CD14-positive monocyte (primary cell): Measurements from ENCODE around the gene ARHGDIB. TPM values are rescaled to one million over a fixed set of nuclear protein-coding genes. Genes with fewer than 3 reads are reported as not detected.

Experiments used
- DNase-seq, 3 donors: peaks; one replicate each; pipeline ENCODE4 v3.0.0-alpha.2; 2011 to 2022
- H2AFZ ChIP-seq: 2 replicates; pipeline ENCODE4 v1.6.0; 2012; ENCODE audit warnings: mild to moderate bottlenecking, low read depth, low read length, inconsistent platforms; ENCODE audit not compliant: insufficient read depth, poor library complexity, severe bottlenecking
- H3K27ac ChIP-seq, 2 donors: 1 replicate in 1 of 2; 2 replicates in 1 of 2; pipeline ENCODE4 v1.5.1; 2012 to 2013; ENCODE audit warnings: low read length in 2 of 2, control low read depth in 1 of 2, inconsistent platforms in 1 of 2, low read depth in 1 of 2, mild to moderate bottlenecking in 1 of 2
- H3K27me3 ChIP-seq, 2 donors: one replicate each; pipeline versions ENCODE4 v1.6.0 to v1.6.1; 2011 to 2013; ENCODE audit warnings: low read length in 2 of 2; ENCODE audit not compliant: control insufficient read depth in 2 of 2, insufficient read depth in 2 of 2
- H3K36me3 ChIP-seq, 2 donors: replicated peaks in 1 of 2; 1 replicate in 1 of 2; 2 replicates in 1 of 2; pipeline versions ENCODE4 v1.5.1 to v1.6.1; 2012 to 2013; ENCODE audit warnings: low read length in 2 of 2, control low read depth in 1 of 2, inconsistent platforms in 1 of 2, mild to moderate bottlenecking in 1 of 2; ENCODE audit not compliant: insufficient read depth in 2 of 2, control insufficient read depth in 1 of 2
- H3K4me1 ChIP-seq, 2 donors: 1 replicate in 1 of 2; 2 replicates in 1 of 2; pipeline versions ENCODE4 v1.5.1 to v1.6.1; 2012 to 2013; ENCODE audit warnings: low read length in 2 of 2, control low read depth in 1 of 2, inconsistent platforms in 1 of 2, mild to moderate bottlenecking in 1 of 2, moderate library complexity in 1 of 2; ENCODE audit not compliant: insufficient read depth in 2 of 2, control insufficient read depth in 1 of 2
- H3K4me2 ChIP-seq: replicated peaks from 2 replicates; pipeline ENCODE3; 2012; ENCODE audit warnings: low read length, moderate library complexity, mild to moderate bottlenecking; ENCODE audit not compliant: poor library complexity, severe bottlenecking; ENCODE audit errors: extremely low read depth
- H3K4me3 ChIP-seq, 3 experiments: fragments of 200-600 bp in 1 of 3; sonication (generic) in 1 of 3; replicated peaks in 1 of 3; 1 replicate in 2 of 3; 2 replicates in 1 of 3; pipeline ENCODE4 v1.5.1; 2011 to 2013; ENCODE audit warnings: low read length in 3 of 3, mild to moderate bottlenecking in 3 of 3, control low read depth in 2 of 3, low read depth in 2 of 3, inconsistent platforms in 1 of 3, moderate library complexity in 1 of 3
- H3K79me2 ChIP-seq: 2 replicates; pipeline ENCODE4 v1.6.0; 2012; ENCODE audit warnings: mild to moderate bottlenecking, control low read depth, inconsistent platforms, low read length, moderate library complexity; ENCODE audit not compliant: insufficient read depth
- H3K9ac ChIP-seq: 2 replicates; pipeline ENCODE4 v1.6.0; 2017; ENCODE audit warnings: low read length, mild to moderate bottlenecking; ENCODE audit not compliant: insufficient read depth, poor library complexity, severe bottlenecking
- H3K9me3 ChIP-seq, 2 donors: replicated peaks in 1 of 2; 1 replicate in 1 of 2; 2 replicates in 1 of 2; pipeline versions ENCODE4 v1.5.1 to v1.6.1; 2012 to 2013; ENCODE audit warnings: low read length in 2 of 2, control low read depth in 1 of 2; ENCODE audit not compliant: control insufficient read depth in 1 of 2, insufficient read depth in 1 of 2
- H4K20me1 ChIP-seq: 2 replicates; pipeline ENCODE4 v1.6.0; 2012; ENCODE audit warnings: mild to moderate bottlenecking, low read length, control low read depth, moderate library complexity; ENCODE audit not compliant: insufficient read depth
- H3K27ac Mint-ChIP-seq, 7 donors: one replicate each; pipeline ENCODE4 v1.8.0; 2020; ENCODE audit warnings: mild to moderate bottlenecking in 7 of 7, mixed read lengths in 7 of 7, moderate library complexity in 6 of 7, inconsistent platforms in 2 of 7
- H3K27me3 Mint-ChIP-seq, 3 donors: one replicate each; pipeline ENCODE4 v1.8.0; 2021 to 2022; ENCODE audit warnings: low read depth in 3 of 3, mild to moderate bottlenecking in 3 of 3, mixed read lengths in 3 of 3, moderate library complexity in 3 of 3, inconsistent platforms in 1 of 3
- H3K36me3 Mint-ChIP-seq, 2 donors: one replicate each; pipeline ENCODE4 v1.8.0; 2020; ENCODE audit warnings: mixed read lengths in 2 of 2, inconsistent platforms in 1 of 2, mild to moderate bottlenecking in 1 of 2
- H3K4me1 Mint-ChIP-seq: one replicate; pipeline ENCODE4 v1.8.0; 2020; ENCODE audit warnings: mild to moderate bottlenecking, mixed read lengths
- H3K4me3 Mint-ChIP-seq, 2 donors: one replicate each; pipeline ENCODE4 v1.8.0; 2020; ENCODE audit warnings: mild to moderate bottlenecking in 2 of 2, mixed read lengths in 2 of 2, moderate library complexity in 1 of 2
- H3K9me3 Mint-ChIP-seq, 7 donors: one replicate each; pipeline ENCODE4 v1.8.0; 2020 to 2022; ENCODE audit warnings: mixed read lengths in 7 of 7, mild to moderate bottlenecking in 6 of 7, moderate library complexity in 6 of 7, inconsistent platforms in 2 of 7
- WGBS: methylation state at CpG from one replicate; pipeline ENCODE4 v1.1.5; 2013; ENCODE audit warnings: missing lambda C conversion rate; ENCODE audit not compliant: insufficient coverage; 5-methylcytosine and 5-hydroxymethylcytosine counted together
- intact Hi-C, 2 donors: fragments of 100-400 bp; cut with micrococcal nuclease; formaldehyde crosslinking; loops; one replicate each; pipeline versions ENCODE4 v1.15.0 to v1.15.1; 2023
- polyA plus RNA-seq, 3 donors: library from polyadenylated mRNA; depleted of rRNA in 1 of 3; unstranded in 2 of 3; stranded (reverse) in 1 of 3; fragments of 300-500 nt in 2 of 3; fragments of >200 nt in 1 of 3; fragmentation: Illumina TruSeq in 2 of 3; gene quantifications; 1 replicate in 2 of 3; 2 replicates in 1 of 3; pipeline ENCODE4 v1.2.3, GENCODE V29; 2012 to 2021
- TF ChIP-seq, protein P1 (sequence below): fragments of 200-600 bp; IDR thresholded peaks from one replicate; pipeline ENCODE4 v1.8.0; 2022; ENCODE audit warnings: antibody characterized with exemption, mild to moderate bottlenecking

ARHGDIB gene
- polyA plus RNA-seq, 3 donors, result 1,199 to 2,228 (median 1,854) TPM

DNA sequence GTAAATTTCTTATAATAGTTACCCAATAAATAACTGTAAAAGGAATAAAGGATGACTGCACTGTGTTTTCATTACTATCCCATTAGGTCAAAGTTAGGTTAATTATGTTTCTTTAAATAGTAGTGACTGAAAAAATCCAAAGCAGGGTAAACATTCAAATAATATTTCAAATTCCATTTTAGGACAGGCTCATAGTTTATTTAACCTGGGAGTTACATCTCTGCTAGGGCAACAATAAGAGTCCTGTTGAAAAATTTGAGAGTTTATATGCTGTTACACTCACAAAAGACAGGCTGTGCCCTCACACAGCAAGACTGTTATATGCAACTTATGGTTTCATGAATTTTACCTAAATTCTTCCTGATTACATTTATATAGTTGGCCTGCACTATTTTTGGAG, 31.1 kb downstream of the ARHGDIB start:
- no peaks in the 10 kb centered on the region for H3K4me1 Mint-ChIP-seq
- Histone ChIP-seq H3K4me3 (no peak overlapping the region), H3K79me2 (no peaks in the 10 kb centered on the region), H3K4me1 (no peaks in the 10 kb centered on the region), H3K27ac (no peak overlapping the region), H3K9me3 (no peaks in the 10 kb centered on the region), H2AFZ (no peak overlapping the region), H3K9ac (no peak overlapping the region), H3K27me3 (no peaks in the 10 kb centered on the region), H3K36me3 (peaks cover 64 to 77% of the 10 kb centered on the region in 2 donors), H4K20me1 (no peaks in the 10 kb centered on the region), H3K4me2 (no peak overlapping the region)
- no peaks in the 10 kb centered on the region for H3K27me3 Mint-ChIP-seq
- H3K27ac Mint-ChIP-seq, result no peak overlapping the region
- no peak overlapping the region for H3K4me3 Mint-ChIP-seq
- no peaks in the 10 kb centered on the region for H3K9me3 Mint-ChIP-seq
- TF ChIP-seq, protein P1, sequence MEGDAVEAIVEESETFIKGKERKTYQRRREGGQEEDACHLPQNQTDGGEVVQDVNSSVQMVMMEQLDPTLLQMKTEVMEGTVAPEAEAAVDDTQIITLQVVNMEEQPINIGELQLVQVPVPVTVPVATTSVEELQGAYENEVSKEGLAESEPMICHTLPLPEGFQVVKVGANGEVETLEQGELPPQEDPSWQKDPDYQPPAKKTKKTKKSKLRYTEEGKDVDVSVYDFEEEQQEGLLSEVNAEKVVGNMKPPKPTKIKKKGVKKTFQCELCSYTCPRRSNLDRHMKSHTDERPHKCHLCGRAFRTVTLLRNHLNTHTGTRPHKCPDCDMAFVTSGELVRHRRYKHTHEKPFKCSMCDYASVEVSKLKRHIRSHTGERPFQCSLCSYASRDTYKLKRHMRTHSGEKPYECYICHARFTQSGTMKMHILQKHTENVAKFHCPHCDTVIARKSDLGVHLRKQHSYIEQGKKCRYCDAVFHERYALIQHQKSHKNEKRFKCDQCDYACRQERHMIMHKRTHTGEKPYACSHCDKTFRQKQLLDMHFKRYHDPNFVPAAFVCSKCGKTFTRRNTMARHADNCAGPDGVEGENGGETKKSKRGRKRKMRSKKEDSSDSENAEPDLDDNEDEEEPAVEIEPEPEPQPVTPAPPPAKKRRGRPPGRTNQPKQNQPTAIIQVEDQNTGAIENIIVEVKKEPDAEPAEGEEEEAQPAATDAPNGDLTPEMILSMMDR, result no peak
- intact Hi-C loops, result loop anchor here in 1 of 2 donors (10.0 kb wide), 1 partner anchor 85 kb away; the partner anchor contains the start of gene ART4
- peaks cover 62 to 66% of the 10 kb centered on the region in 2 donors for H3K36me3 Mint-ChIP-seq
- DNase-seq, result no peak

DNA sequence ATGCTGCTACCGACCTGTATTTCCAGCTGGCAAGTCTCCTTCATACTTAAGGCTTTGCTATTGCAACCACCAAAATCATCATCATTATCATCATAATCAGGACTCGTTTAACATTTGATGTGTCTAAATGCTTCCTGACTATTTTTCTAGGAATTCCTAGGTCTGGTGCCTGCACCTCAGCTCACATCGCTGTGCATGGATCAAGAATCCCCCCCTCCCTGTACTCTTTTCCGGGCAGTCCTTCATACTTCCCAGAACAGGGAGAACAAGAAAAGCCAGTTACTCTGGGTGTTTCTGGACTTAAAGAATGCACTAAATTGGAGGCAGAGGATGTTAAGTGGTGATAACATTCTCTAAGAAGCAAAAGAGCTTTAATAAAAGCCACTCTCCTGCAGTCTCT, 32.5 kb downstream of the ARHGDIB start:
- H3K36me3 ChIP-seq, result peaks cover 52 to 64% of the 10 kb centered on the region in 2 donors
- H3K36me3 Mint-ChIP-seq, result peaks cover 54 to 57% of the 10 kb centered on the region in 2 donors

More for the DNA sequence above, 32.5 kb downstream of the ARHGDIB start:
- H3K9me3 ChIP-seq, result no peaks in the 10 kb centered on the region
- no peak overlapping the region for H2AFZ ChIP-seq
- H3K27me3 Mint-ChIP-seq, result peaks cover 0 to 2% (median 0%) of the 10 kb centered on the region in 3 donors
- no peaks in the 10 kb centered on the region for H3K9me3 Mint-ChIP-seq
- TF ChIP-seq, protein P1, result no peak
- H3K27ac Mint-ChIP-seq, result no peak overlapping the region
- DNase-seq, result no peak
- no peak overlapping the region for H3K4me2 ChIP-seq
- intact Hi-C loops, result no loop called here
- H3K27me3 ChIP-seq, result no peaks in the 10 kb centered on the region
- H3K4me1 ChIP-seq, result peaks cover 0 to 3% of the 10 kb centered on the region in 2 donors
- WGBS, result 93% methylated on average over 2 of the region's 4 CpGs
- no peak overlapping the region for H3K4me3 Mint-ChIP-seq
- no peak overlapping the region for H3K4me3 ChIP-seq
- H3K4me1 Mint-ChIP-seq, result peaks cover 2% of the 10 kb centered on the region
- H4K20me1 ChIP-seq, result no peaks in the 10 kb centered on the region
- H3K9ac ChIP-seq, result no peak overlapping the region
- no peaks in the 10 kb centered on the region for H3K79me2 ChIP-seq
- no peak overlapping the region for H3K27ac ChIP-seq
